ENCODE measurements around the gene MAD1L1. TPM values are rescaled to one million over a fixed set of nuclear protein-coding genes. Genes with fewer than 3 reads are reported as not detected.

Gene MAD1L1
- total RNA-seq, 1 donor from 2014 or later: 32.3 TPM

- Histone ChIP-seq H3K27me3 (ENCODE audit: insufficient read depth, low read length) (no peaks in the 10 kb centered on the region), H3K4me1 (ENCODE audit: insufficient read depth, low read length) (peaks cover 42% of the 10 kb centered on the region), H3K9ac (ENCODE audit: low read length) (peak overlapping the region; percentile 45), H3K4me3 (ENCODE audit: insufficient read depth, low read depth, low read length) (no peak overlapping the region), H3K27ac (ENCODE audit: low read depth, low read length) (peak overlapping the region; percentile 4), H2AFZ (ENCODE audit: low read depth, low read length) (no peak overlapping the region), H3K79me2 (ENCODE audit: insufficient read depth, low read length) (peaks cover 13% of the 10 kb centered on the region), H3K9me3 (ENCODE audit: insufficient read depth, low read depth, low read length) (no peaks in the 10 kb centered on the region), H3K36me3 (ENCODE audit: insufficient read depth, low read length) (no peaks in the 10 kb centered on the region), H4K20me1 (ENCODE audit: insufficient read depth, low read length) (peaks cover 19% of the 10 kb centered on the region), H3K4me2 (ENCODE audit: low read length) (peak overlapping the region; percentile 54)
- FAIRE-seq (peak; percentile 9), DNase-seq (ENCODE audit: low read depth) (peak; percentile 77)
- Mint-ChIP-seq H3K27me3 (ENCODE audit: low read depth, unreplicated experiment) (no peaks in the 10 kb centered on the region), H3K4me3 (ENCODE audit: unreplicated experiment) (peak overlapping the region; percentile 54), H3K36me3 (ENCODE audit: low read depth, unreplicated experiment) (peaks cover 5% of the 10 kb centered on the region), H3K4me1 (ENCODE audit: low read depth, unreplicated experiment) (peaks cover 25% of the 10 kb centered on the region), H3K27ac (ENCODE audit: unreplicated experiment) (peak overlapping the region; percentile 75), H3K9me3 (ENCODE audit: unreplicated experiment) (no peaks in the 10 kb centered on the region)
- TF ChIP-seq CTCF (IDR thresholded peaks at IDR 0.05; ENCODE audit: insufficient read depth, low read depth, low read length) (peak; percentile 52), EZH2 (IDR thresholded peaks at IDR 0.05; ENCODE audit: insufficient read depth, low read length) (no peak)
These were observed 128.5 kb downstream of the MAD1L1 start for GRCh38 chr7:2104107-2104710.

- Mint-ChIP-seq H3K4me1 (ENCODE audit: low read depth, unreplicated experiment) (peaks cover 23% of the 10 kb centered on the region), H3K4me3 (ENCODE audit: unreplicated experiment) (no peak overlapping the region), H3K27me3 (ENCODE audit: low read depth, unreplicated experiment) (no peaks in the 10 kb centered on the region), H3K9me3 (ENCODE audit: unreplicated experiment) (no peaks in the 10 kb centered on the region), H3K36me3 (ENCODE audit: low read depth, unreplicated experiment) (peaks cover 4% of the 10 kb centered on the region), H3K27ac (ENCODE audit: unreplicated experiment) (peak overlapping the region; percentile 41)
- Histone ChIP-seq H3K79me2 (ENCODE audit: insufficient read depth, low read length) (peaks cover 11% of the 10 kb centered on the region), H4K20me1 (ENCODE audit: insufficient read depth, low read length) (peaks cover 26% of the 10 kb centered on the region), H3K4me2 (ENCODE audit: low read length) (peak overlapping the region; percentile 54), H3K9me3 (ENCODE audit: insufficient read depth, low read depth, low read length) (no peaks in the 10 kb centered on the region), H3K9ac (ENCODE audit: low read length) (peak overlapping the region; percentile 45), H3K27ac (ENCODE audit: low read depth, low read length) (no peak overlapping the region), H3K4me1 (ENCODE audit: insufficient read depth, low read length) (peaks cover 35% of the 10 kb centered on the region), H3K36me3 (ENCODE audit: insufficient read depth, low read length) (no peaks in the 10 kb centered on the region), H3K4me3 (ENCODE audit: insufficient read depth, low read depth, low read length) (no peak overlapping the region), H2AFZ (ENCODE audit: low read depth, low read length) (no peak overlapping the region), H3K27me3 (ENCODE audit: insufficient read depth, low read length) (no peaks in the 10 kb centered on the region)
- FAIRE-seq: no peak
- DNase-seq (ENCODE audit: low read depth): no peak
- TF ChIP-seq CTCF (IDR thresholded peaks at IDR 0.05; ENCODE audit: insufficient read depth, low read depth, low read length): no peak
- TF ChIP-seq EZH2 (IDR thresholded peaks at IDR 0.05; ENCODE audit: insufficient read depth, low read length): no peak
These were observed 129.5 kb downstream of the MAD1L1 start for GRCh38 chr7:2103071-2103898.

GRCh38 chr7:2102375-2102723 lies 130.4 kb downstream of the MAD1L1 start:
- H2AFZ ChIP-seq (ENCODE audit: low read depth, low read length): no peak overlapping the region
- Mint-ChIP-seq H3K36me3 (ENCODE audit: low read depth, unreplicated experiment) (peaks cover 4% of the 10 kb centered on the region), H3K27ac (ENCODE audit: unreplicated experiment) (peak overlapping the region; percentile 49), H3K27me3 (ENCODE audit: low read depth, unreplicated experiment) (no peaks in the 10 kb centered on the region), H3K4me1 (ENCODE audit: low read depth, unreplicated experiment) (peaks cover 18% of the 10 kb centered on the region), H3K4me3 (ENCODE audit: unreplicated experiment) (no peak overlapping the region), H3K9me3 (ENCODE audit: unreplicated experiment) (no peaks in the 10 kb centered on the region)
- H3K4me3 ChIP-seq (ENCODE audit: insufficient read depth, low read depth, low read length): no peak overlapping the region
- H3K27me3 ChIP-seq (ENCODE audit: insufficient read depth, low read length): no peaks in the 10 kb centered on the region
- TF ChIP-seq EZH2 (IDR thresholded peaks at IDR 0.05; ENCODE audit: insufficient read depth, low read length) (no peak), CTCF (IDR thresholded peaks at IDR 0.05; ENCODE audit: insufficient read depth, low read depth, low read length) (no peak)
- H3K4me2 ChIP-seq (ENCODE audit: low read length): no peak overlapping the region
- no peaks in the 10 kb centered on the region for H3K9me3 ChIP-seq (ENCODE audit: insufficient read depth, low read depth, low read length)
- peaks cover 11% of the 10 kb centered on the region for H3K79me2 ChIP-seq (ENCODE audit: insufficient read depth, low read length)
- no peak overlapping the region for H3K9ac ChIP-seq (ENCODE audit: low read length)
- H3K36me3 ChIP-seq (ENCODE audit: insufficient read depth, low read length): no peaks in the 10 kb centered on the region
- H3K27ac ChIP-seq (ENCODE audit: low read depth, low read length): no peak overlapping the region
- FAIRE-seq (no peak), DNase-seq (ENCODE audit: low read depth) (no peak)
- peaks cover 30% of the 10 kb centered on the region for H3K4me1 ChIP-seq (ENCODE audit: insufficient read depth, low read length)
- peaks cover 27% of the 10 kb centered on the region for H4K20me1 ChIP-seq (ENCODE audit: insufficient read depth, low read length)
